ENCODE results near the gene DIO2.

DNA sequence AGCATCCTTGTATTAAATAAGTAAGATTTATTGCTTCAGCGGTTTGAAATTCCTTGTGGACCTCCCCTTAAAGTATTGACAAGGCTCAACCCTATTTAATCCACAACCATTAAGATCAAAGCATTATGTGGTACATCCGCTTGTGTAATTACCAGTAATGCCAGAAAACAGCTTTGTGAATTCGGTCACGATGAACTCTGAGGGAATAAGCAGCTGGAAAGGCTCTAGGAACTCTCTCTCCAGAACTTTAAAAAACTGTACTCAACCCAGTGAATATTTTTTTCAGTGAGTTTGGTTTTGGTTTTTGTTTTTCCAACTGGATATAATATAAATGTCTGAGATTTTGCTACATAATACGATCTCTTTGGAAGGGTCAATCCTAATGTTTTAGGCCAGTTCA lies 49.3 kb upstream of the DIO2 start:
- TF ChIP-seq, protein P1, sequence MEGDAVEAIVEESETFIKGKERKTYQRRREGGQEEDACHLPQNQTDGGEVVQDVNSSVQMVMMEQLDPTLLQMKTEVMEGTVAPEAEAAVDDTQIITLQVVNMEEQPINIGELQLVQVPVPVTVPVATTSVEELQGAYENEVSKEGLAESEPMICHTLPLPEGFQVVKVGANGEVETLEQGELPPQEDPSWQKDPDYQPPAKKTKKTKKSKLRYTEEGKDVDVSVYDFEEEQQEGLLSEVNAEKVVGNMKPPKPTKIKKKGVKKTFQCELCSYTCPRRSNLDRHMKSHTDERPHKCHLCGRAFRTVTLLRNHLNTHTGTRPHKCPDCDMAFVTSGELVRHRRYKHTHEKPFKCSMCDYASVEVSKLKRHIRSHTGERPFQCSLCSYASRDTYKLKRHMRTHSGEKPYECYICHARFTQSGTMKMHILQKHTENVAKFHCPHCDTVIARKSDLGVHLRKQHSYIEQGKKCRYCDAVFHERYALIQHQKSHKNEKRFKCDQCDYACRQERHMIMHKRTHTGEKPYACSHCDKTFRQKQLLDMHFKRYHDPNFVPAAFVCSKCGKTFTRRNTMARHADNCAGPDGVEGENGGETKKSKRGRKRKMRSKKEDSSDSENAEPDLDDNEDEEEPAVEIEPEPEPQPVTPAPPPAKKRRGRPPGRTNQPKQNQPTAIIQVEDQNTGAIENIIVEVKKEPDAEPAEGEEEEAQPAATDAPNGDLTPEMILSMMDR (optimal IDR thresholded peaks at IDR 0.05 in 1 of 3, IDR thresholded peaks at IDR 0.05 in 1 of 3, conservative IDR thresholded peaks at IDR 0.05 in 1 of 3; ENCODE audit: extremely low read depth in 1 of 3, insufficient read depth in 2 of 3, low read length in 3 of 3), result no peak
- TF ChIP-seq EZH2 (IDR thresholded peaks at IDR 0.05; ENCODE audit: low read length), result no peak

All from keratinocyte (primary cell).